ENCODE data around the gene ZNF526. TPM values are rescaled to one million over a fixed set of nuclear protein-coding genes. Genes with fewer than 3 reads are reported as not detected.

ZNF526 gene
- total RNA-seq, 1 experiment from 2014 or later = 5.1 TPM

DNA sequence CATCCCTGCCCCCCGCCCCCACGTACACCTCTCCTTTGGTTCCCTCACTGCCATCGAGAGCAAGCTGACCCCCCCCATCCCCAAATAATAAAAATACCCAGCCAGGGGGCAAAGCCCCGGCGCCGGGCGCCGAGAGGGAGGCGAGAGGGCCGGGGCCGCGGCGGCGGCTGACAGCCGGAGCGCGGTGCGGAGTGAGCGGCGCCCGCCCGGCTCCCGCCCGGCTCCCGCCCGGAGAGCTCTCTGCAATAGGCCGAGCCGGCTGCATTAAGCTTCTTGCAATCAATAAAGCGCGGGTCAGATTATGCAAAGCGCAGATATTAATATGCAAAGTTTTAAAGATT is 43.5 kb upstream of the ZNF526 start:
- H3K4me1 ChIP-seq (ENCODE audit: insufficient read depth, low read length) = peaks cover 20% of the 10 kb centered on the region
- CTCF ChIA-PET = interaction anchor here (0.7 kb wide), 2 partner anchors 33 to 66 kb away, joined by 3 read pairs; no protein-coding TSS in a partner anchor
- no peak overlapping the region for H3K27ac ChIP-seq (ENCODE audit: low read length)
- POLR2A ChIA-PET (ENCODE audit: unreplicated experiment) = no interaction called here
- peak overlapping the region; percentile 77 for H3K4me3 ChIP-seq (ENCODE audit: low read length)
- no TSS peak for BruUV-seq (replicated peaks)
- no peaks in the 10 kb centered on the region for H3K36me3 ChIP-seq (ENCODE audit: low read depth, low read length)
- no peaks in the 10 kb centered on the region for H3F3A ChIP-seq (ENCODE audit: low read length, unreplicated experiment)
- H3K9ac ChIP-seq (ENCODE audit: low read length) = peak overlapping the region; percentile 37; the same call in 1 of the 2 replicates
- TF ChIP-seq EZH2phosphoT487 (IDR thresholded peaks at IDR 0.05; ENCODE audit: borderline replicate concordance, low read length) = no peak
- TF ChIP-seq EZH2 (IDR thresholded peaks at IDR 0.05; ENCODE audit: low read length, unreplicated experiment) = no peak
- TF ChIP-seq, protein P1, sequence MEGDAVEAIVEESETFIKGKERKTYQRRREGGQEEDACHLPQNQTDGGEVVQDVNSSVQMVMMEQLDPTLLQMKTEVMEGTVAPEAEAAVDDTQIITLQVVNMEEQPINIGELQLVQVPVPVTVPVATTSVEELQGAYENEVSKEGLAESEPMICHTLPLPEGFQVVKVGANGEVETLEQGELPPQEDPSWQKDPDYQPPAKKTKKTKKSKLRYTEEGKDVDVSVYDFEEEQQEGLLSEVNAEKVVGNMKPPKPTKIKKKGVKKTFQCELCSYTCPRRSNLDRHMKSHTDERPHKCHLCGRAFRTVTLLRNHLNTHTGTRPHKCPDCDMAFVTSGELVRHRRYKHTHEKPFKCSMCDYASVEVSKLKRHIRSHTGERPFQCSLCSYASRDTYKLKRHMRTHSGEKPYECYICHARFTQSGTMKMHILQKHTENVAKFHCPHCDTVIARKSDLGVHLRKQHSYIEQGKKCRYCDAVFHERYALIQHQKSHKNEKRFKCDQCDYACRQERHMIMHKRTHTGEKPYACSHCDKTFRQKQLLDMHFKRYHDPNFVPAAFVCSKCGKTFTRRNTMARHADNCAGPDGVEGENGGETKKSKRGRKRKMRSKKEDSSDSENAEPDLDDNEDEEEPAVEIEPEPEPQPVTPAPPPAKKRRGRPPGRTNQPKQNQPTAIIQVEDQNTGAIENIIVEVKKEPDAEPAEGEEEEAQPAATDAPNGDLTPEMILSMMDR (conservative IDR thresholded peaks at IDR 0.05; ENCODE audit: low read depth, low read length) = no peak
- peak overlapping the region; percentile 95 for H3K4me2 ChIP-seq (ENCODE audit: low read length)
- H3K27me3 ChIP-seq (ENCODE audit: low read length) = peaks cover 38% of the 10 kb centered on the region
- no peaks in the 10 kb centered on the region for H4K20me1 ChIP-seq (ENCODE audit: low read length)
- H2AFZ ChIP-seq (ENCODE audit: low read length) = peak overlapping the region; percentile 75
- no peaks in the 10 kb centered on the region for H3K9me3 ChIP-seq (ENCODE audit: low read length)
- no peaks in the 10 kb centered on the region for H3K9me2 ChIP-seq (replicated peaks; ENCODE audit: low read length)
- H3K79me2 ChIP-seq (ENCODE audit: low read length) = no peaks in the 10 kb centered on the region
- no peak for DNase-seq
- peak; percentile 44 for ATAC-seq
- intact Hi-C loops (cut with micrococcal nuclease) = no loop called here

- ATAC-seq = peak; percentile 78
- H4K20me1 ChIP-seq (ENCODE audit: low read length) = no peaks in the 10 kb centered on the region
- no peaks in the 10 kb centered on the region for H3F3A ChIP-seq (ENCODE audit: low read length, unreplicated experiment)
- H3K9me3 ChIP-seq (ENCODE audit: low read length) = no peaks in the 10 kb centered on the region
- peak overlapping the region; percentile 95; the same call in 1 of the 2 replicates for H3K4me2 ChIP-seq (ENCODE audit: low read length)
- H3K4me1 ChIP-seq (ENCODE audit: insufficient read depth, low read length) = peaks cover 15% of the 10 kb centered on the region
- no TSS peak for BruUV-seq (replicated peaks)
- H3K4me3 ChIP-seq (ENCODE audit: low read length) = peak overlapping the region; percentile 77
- peak overlapping the region; percentile 57; the same call in 1 of the 2 replicates for H2AFZ ChIP-seq (ENCODE audit: low read length)
- H3K36me3 ChIP-seq (ENCODE audit: low read depth, low read length) = no peaks in the 10 kb centered on the region
- H3K27ac ChIP-seq (ENCODE audit: low read length) = no peak overlapping the region
- no peaks in the 10 kb centered on the region for H3K79me2 ChIP-seq (ENCODE audit: low read length)
- ChIA-PET POLR2A (ENCODE audit: unreplicated experiment) (no interaction called here), CTCF (interaction anchor here (0.7 kb wide), 1 partner anchor 66 kb away, joined by 3 read pairs; no protein-coding TSS in a partner anchor)
- DNase-seq = peak; percentile 69
- H3K27me3 ChIP-seq (ENCODE audit: low read length) = peaks cover 38% of the 10 kb centered on the region
- intact Hi-C loops (cut with micrococcal nuclease) = no loop called here
- H3K9me2 ChIP-seq (replicated peaks; ENCODE audit: low read length) = no peaks in the 10 kb centered on the region
- no peak overlapping the region for H3K9ac ChIP-seq (ENCODE audit: low read length)
- TF ChIP-seq EZH2phosphoT487 (IDR thresholded peaks at IDR 0.05; ENCODE audit: borderline replicate concordance, low read length) = no peak
- no peak for TF ChIP-seq EZH2 (IDR thresholded peaks at IDR 0.05; ENCODE audit: low read length, unreplicated experiment)
- TF ChIP-seq, protein P1 (conservative IDR thresholded peaks at IDR 0.05; ENCODE audit: low read depth, low read length) = no peak
Observed at GRCh38 chr19:42176990-42177685, 43.0 kb upstream of the ZNF526 start.

GRCh38 chr19:42177686-42178019 is 42.5 kb upstream of the ZNF526 start:
- no peaks in the 10 kb centered on the region for H3K9me3 ChIP-seq (ENCODE audit: low read length)
- peaks cover 38% of the 10 kb centered on the region for H3K27me3 ChIP-seq (ENCODE audit: low read length)
- no peak overlapping the region for H3K4me3 ChIP-seq (ENCODE audit: low read length)
- H3K9ac ChIP-seq (ENCODE audit: low read length) = no peak overlapping the region
- ChIA-PET CTCF (no interaction called here), POLR2A (ENCODE audit: unreplicated experiment) (no interaction called here)
- peaks cover 11% of the 10 kb centered on the region for H3K4me1 ChIP-seq (ENCODE audit: insufficient read depth, low read length)
- DNase-seq (no peak), ATAC-seq (no peak)
- H3K4me2 ChIP-seq (ENCODE audit: low read length) = peak overlapping the region; percentile 56; the same call in 1 of the 2 replicates
- no peak overlapping the region for H3K27ac ChIP-seq (ENCODE audit: low read length)
- no peaks in the 10 kb centered on the region for H3F3A ChIP-seq (ENCODE audit: low read length, unreplicated experiment)
- intact Hi-C loops (cut with micrococcal nuclease) = no loop called here
- H4K20me1 ChIP-seq (ENCODE audit: low read length) = no peaks in the 10 kb centered on the region
- H3K79me2 ChIP-seq (ENCODE audit: low read length) = no peaks in the 10 kb centered on the region
- H3K36me3 ChIP-seq (ENCODE audit: low read depth, low read length) = no peaks in the 10 kb centered on the region
- no TSS peak for BruUV-seq (replicated peaks)
- H2AFZ ChIP-seq (ENCODE audit: low read length) = no peak overlapping the region
- no peaks in the 10 kb centered on the region for H3K9me2 ChIP-seq (replicated peaks; ENCODE audit: low read length)
- TF ChIP-seq, protein P1 (conservative IDR thresholded peaks at IDR 0.05; ENCODE audit: low read depth, low read length) = no peak
- TF ChIP-seq EZH2phosphoT487 (IDR thresholded peaks at IDR 0.05; ENCODE audit: borderline replicate concordance, low read length) (no peak), EZH2 (IDR thresholded peaks at IDR 0.05; ENCODE audit: low read length, unreplicated experiment) (no peak)
